ENCODE data around the gene DNM3. TPM values are rescaled to one million over a fixed set of nuclear protein-coding genes. Genes with fewer than 3 reads are reported as not detected.
"Not testable (repeated sequence)": the region's sequence is repeated elsewhere in the genome, so short reads cannot be mapped to it uniquely, and the experiment has no call there.

The DNM3 gene
- total RNA-seq, 1 experiment from 2014 or later: 0.11 TPM

GRCh38 chr1:172070055-172070454 is 228.8 kb downstream of the DNM3 start:
- H3K27me3 ChIP-seq (replicated peaks; ENCODE audit: control insufficient read depth, insufficient read depth, low read length): no peaks in the 10 kb centered on the region
- H3K4me3 ChIP-seq (ENCODE audit: low read depth, low read length): no peak overlapping the region
- Mint-ChIP-seq H3K27ac (ENCODE audit: unreplicated experiment) (no peak overlapping the region), H3K4me1 (ENCODE audit: low read depth, unreplicated experiment) (no peaks in the 10 kb centered on the region), H3K9me3 (ENCODE audit: unreplicated experiment) (no peaks in the 10 kb centered on the region), H3K4me3 (ENCODE audit: unreplicated experiment) (no peak overlapping the region), H3K36me3 (ENCODE audit: insufficient read depth, unreplicated experiment) (no peaks in the 10 kb centered on the region), H3K27me3 (ENCODE audit: insufficient read depth, unreplicated experiment) (peaks cover 3% of the 10 kb centered on the region)
- intact Hi-C loops (cut with micrococcal nuclease; ENCODE audit: unreplicated experiment): no loop called here
- no peak for DNase-seq
- no peak for TF ChIP-seq CTCF (IDR thresholded peaks at IDR 0.05; ENCODE audit: insufficient read depth in 1 of 2, low read depth in 1 of 2, low read length in 1 of 2, severe bottlenecking in 1 of 2, unreplicated experiment in 1 of 2)
- H3K4me1 ChIP-seq: no peaks in the 10 kb centered on the region
- no peaks in the 10 kb centered on the region for H3K36me3 ChIP-seq (ENCODE audit: control insufficient read depth, insufficient read depth, low read length)
- ChIA-PET CTCF (no interaction called here), POLR2A (no interaction called here)
- no TSS peak for BruUV-seq (replicated peaks)
- no peaks in the 10 kb centered on the region for H3K9me3 ChIP-seq

GRCh38 chr1:172071746-172072145 is 230.4 kb downstream of the DNM3 start:
- no peak for TF ChIP-seq CTCF (IDR thresholded peaks at IDR 0.05; ENCODE audit: insufficient read depth in 1 of 2, low read depth in 1 of 2, low read length in 1 of 2, severe bottlenecking in 1 of 2, unreplicated experiment in 1 of 2)
- ChIA-PET CTCF (interaction anchor here (0.6 kb wide), 1 partner anchor 264 kb away, joined by 3 read pairs; no protein-coding TSS in a partner anchor), POLR2A (no interaction called here)
- Histone ChIP-seq H3K4me3 (ENCODE audit: low read depth, low read length) (no peak overlapping the region), H3K4me1 (no peaks in the 10 kb centered on the region), H3K9me3 (no peaks in the 10 kb centered on the region), H3K27me3 (replicated peaks; ENCODE audit: control insufficient read depth, insufficient read depth, low read length) (no peaks in the 10 kb centered on the region), H3K36me3 (ENCODE audit: control insufficient read depth, insufficient read depth, low read length) (no peaks in the 10 kb centered on the region)
- Mint-ChIP-seq H3K4me1 (ENCODE audit: low read depth, unreplicated experiment) (no peaks in the 10 kb centered on the region), H3K9me3 (ENCODE audit: unreplicated experiment) (no peaks in the 10 kb centered on the region), H3K27me3 (ENCODE audit: insufficient read depth, unreplicated experiment) (peaks cover 3% of the 10 kb centered on the region), H3K27ac (ENCODE audit: unreplicated experiment) (no peak overlapping the region), H3K36me3 (ENCODE audit: insufficient read depth, unreplicated experiment) (no peaks in the 10 kb centered on the region), H3K4me3 (ENCODE audit: unreplicated experiment) (no peak overlapping the region)
- no peak for DNase-seq
- intact Hi-C loops (cut with micrococcal nuclease; ENCODE audit: unreplicated experiment): no loop called here
- no TSS peak for BruUV-seq (replicated peaks)

GRCh38 chr1:172079859-172080258 is 238.6 kb downstream of the DNM3 start:
- H3K27me3 Mint-ChIP-seq (ENCODE audit: insufficient read depth, unreplicated experiment); H3K27ac Mint-ChIP-seq (ENCODE audit: unreplicated experiment); H3K4me3 ChIP-seq (ENCODE audit: low read depth, low read length); H3K4me1 Mint-ChIP-seq (ENCODE audit: low read depth, unreplicated experiment); DNase-seq; H3K9me3 ChIP-seq; H3K9me3 Mint-ChIP-seq (ENCODE audit: unreplicated experiment); H3K27me3 ChIP-seq (replicated peaks; ENCODE audit: control insufficient read depth, insufficient read depth, low read length); intact Hi-C loops (cut with micrococcal nuclease; ENCODE audit: unreplicated experiment); BruUV-seq (replicated peaks); H3K4me1 ChIP-seq; H3K36me3 Mint-ChIP-seq (ENCODE audit: insufficient read depth, unreplicated experiment); H3K4me3 Mint-ChIP-seq (ENCODE audit: unreplicated experiment); H3K36me3 ChIP-seq (ENCODE audit: control insufficient read depth, insufficient read depth, low read length); POLR2A ChIA-PET: not testable (repeated sequence)
- CTCF ChIA-PET: interaction anchor here (0.5 kb wide), 1 partner anchor 320 kb away, joined by 3 read pairs; no protein-coding TSS in a partner anchor

GRCh38 chr1:172083191-172083590 is 241.9 kb downstream of the DNM3 start:
- H3K4me1 ChIP-seq: no peaks in the 10 kb centered on the region
- Mint-ChIP-seq H3K9me3 (ENCODE audit: unreplicated experiment) (no peaks in the 10 kb centered on the region), H3K27me3 (ENCODE audit: insufficient read depth, unreplicated experiment) (peaks cover 12% of the 10 kb centered on the region), H3K36me3 (ENCODE audit: insufficient read depth, unreplicated experiment) (no peaks in the 10 kb centered on the region), H3K27ac (ENCODE audit: unreplicated experiment) (no peak overlapping the region), H3K4me1 (ENCODE audit: low read depth, unreplicated experiment) (no peaks in the 10 kb centered on the region), H3K4me3 (ENCODE audit: unreplicated experiment) (no peak overlapping the region)
- TF ChIP-seq CTCF (IDR thresholded peaks at IDR 0.05; ENCODE audit: insufficient read depth in 1 of 2, low read depth in 1 of 2, low read length in 1 of 2, severe bottlenecking in 1 of 2, unreplicated experiment in 1 of 2): no peak
- no peaks in the 10 kb centered on the region for H3K9me3 ChIP-seq
- H3K27me3 ChIP-seq (replicated peaks; ENCODE audit: control insufficient read depth, insufficient read depth, low read length): no peaks in the 10 kb centered on the region
- CTCF ChIA-PET: no interaction called here
- no peak for DNase-seq
- no peak overlapping the region for H3K4me3 ChIP-seq (ENCODE audit: low read depth, low read length)
- intact Hi-C loops (cut with micrococcal nuclease; ENCODE audit: unreplicated experiment): no loop called here
- no TSS peak for BruUV-seq (replicated peaks)
- POLR2A ChIA-PET: no interaction called here
- H3K36me3 ChIP-seq (ENCODE audit: control insufficient read depth, insufficient read depth, low read length): no peaks in the 10 kb centered on the region

Data from Caco-2 (cell line).